GM19240 (cell line): ENCODE data around the gene LRRC74B.
"Not testable (repeated sequence)": the region's sequence is repeated elsewhere in the genome, so short reads cannot be mapped to it uniquely, and the experiment has no call there.

Source experiments
- DNase-seq: peaks from one replicate; pipeline ENCODE4 v3.0.0; 2011; ENCODE audit warnings: low spot score; ENCODE audit not compliant: insufficient read length

Gene LRRC74B

GRCh38 chr22:21076912-21077625, 31.3 kb downstream of the LRRC74B start:
- DNase-seq: no peak

GRCh38 chr22:21077884-21078508, 32.2 kb downstream of the LRRC74B start:
- DNase-seq: no peak

GRCh38 chr22:21078916-21079315, 33.2 kb downstream of the LRRC74B start:
- DNase-seq: no peak

- DNase-seq: no peak
These were observed 33.7 kb downstream of the LRRC74B start for GRCh38 chr22:21079493-21079892.

- DNase-seq: no peak
These were observed 34.8 kb downstream of the LRRC74B start for GRCh38 chr22:21080435-21081137.

GRCh38 chr22:21082248-21082647, 36.5 kb downstream of the LRRC74B start:
- no peak for DNase-seq

GRCh38 chr22:21087119-21087518, 41.4 kb downstream of the LRRC74B start:
- no peak for DNase-seq

- DNase-seq: not testable (repeated sequence)
These were observed 42.2 kb downstream of the LRRC74B start for GRCh38 chr22:21087926-21088325.

- DNase-seq: not testable (repeated sequence)
These were observed 45.5 kb downstream of the LRRC74B start for GRCh38 chr22:21091220-21091619.

- no peak for DNase-seq
These were observed 47.2 kb downstream of the LRRC74B start for GRCh38 chr22:21092797-21093554.

- not testable (repeated sequence) for DNase-seq
These were observed 47.9 kb downstream of the LRRC74B start for GRCh38 chr22:21093555-21094137.

- DNase-seq: no peak
These were observed 49.4 kb downstream of the LRRC74B start for GRCh38 chr22:21094911-21095772.

- DNase-seq: no peak
These were observed 50.0 kb downstream of the LRRC74B start for GRCh38 chr22:21095773-21096107.

- DNase-seq: not testable (repeated sequence)
These were observed 51.1 kb downstream of the LRRC74B start for GRCh38 chr22:21096878-21097277.

- no peak for DNase-seq
These were observed 52.4 kb downstream of the LRRC74B start for GRCh38 chr22:21098099-21098671.

GRCh38 chr22:21099578-21099977, 53.8 kb downstream of the LRRC74B start:
- no peak for DNase-seq

GRCh38 chr22:21100149-21101032, 54.6 kb downstream of the LRRC74B start:
- no peak for DNase-seq

- no peak for DNase-seq
These were observed 56.3 kb downstream of the LRRC74B start for GRCh38 chr22:21101877-21102638.
